CD4-positive, alpha-beta T cell treated with Interleukin-6 at 100 ng/mL for 8 hours (primary cell): ENCODE measurements around the gene MAMDC2.

Source experiments
- DNase-seq: peaks from one replicate; pipeline ENCODE4 v3.0.0-alpha.2; 2020; ENCODE audit warnings: mixed read lengths, low spot score

Gene MAMDC2

GRCh38 chr9:70107558-70107957, 63.9 kb downstream of the MAMDC2 start:
- DNase-seq: no peak

GRCh38 chr9:70108181-70108580, 64.5 kb downstream of the MAMDC2 start:
- no peak for DNase-seq

- no peak for DNase-seq
Measured at GRCh38 chr9:70110194-70111041, 66.8 kb downstream of the MAMDC2 start.

- peak; percentile 21 for DNase-seq
Measured at GRCh38 chr9:70111042-70111602, 67.5 kb downstream of the MAMDC2 start.

- no peak for DNase-seq
Measured at GRCh38 chr9:70111641-70112236, 68.1 kb downstream of the MAMDC2 start.

GRCh38 chr9:70112981-70113380, 69.3 kb downstream of the MAMDC2 start:
- no peak for DNase-seq

- no peak for DNase-seq
Measured at GRCh38 chr9:70113403-70114022, 69.9 kb downstream of the MAMDC2 start.

GRCh38 chr9:70114898-70115297, 71.2 kb downstream of the MAMDC2 start:
- DNase-seq: no peak

- DNase-seq: no peak
Measured at GRCh38 chr9:70117835-70118319, 74.2 kb downstream of the MAMDC2 start.

- DNase-seq: no peak
Measured at GRCh38 chr9:70119786-70120185, 76.1 kb downstream of the MAMDC2 start.

GRCh38 chr9:70120834-70121510, 77.3 kb downstream of the MAMDC2 start:
- DNase-seq: no peak

- DNase-seq: no peak
Measured at GRCh38 chr9:70121818-70122436, 78.3 kb downstream of the MAMDC2 start.

GRCh38 chr9:70123695-70124094, 80.0 kb downstream of the MAMDC2 start:
- no peak for DNase-seq

GRCh38 chr9:70125621-70126263, 82.1 kb downstream of the MAMDC2 start:
- DNase-seq: no peak

GRCh38 chr9:70127036-70127435, 83.4 kb downstream of the MAMDC2 start:
- DNase-seq: no peak

GRCh38 chr9:70127540-70128416, 84.1 kb downstream of the MAMDC2 start:
- no peak for DNase-seq

- DNase-seq: no peak
Measured at GRCh38 chr9:70130266-70130665, 86.6 kb downstream of the MAMDC2 start.

- no peak for DNase-seq
Measured at GRCh38 chr9:70131296-70131695, 87.6 kb downstream of the MAMDC2 start.

GRCh38 chr9:70133253-70134208, 89.9 kb downstream of the MAMDC2 start:
- DNase-seq: no peak
